Stimulated activated CD4-positive, alpha-beta T cell treated with anti-CD3 and anti-CD28 coated beads, Interleukin-4, amount 100 ng/mL, for 24 hours (primary cell): Measurements from ENCODE around the gene PLXNA4.

Experiments
- DNase-seq: peaks from one replicate; pipeline ENCODE4 v3.0.0-alpha.2; 2020

The PLXNA4 gene

DNA sequence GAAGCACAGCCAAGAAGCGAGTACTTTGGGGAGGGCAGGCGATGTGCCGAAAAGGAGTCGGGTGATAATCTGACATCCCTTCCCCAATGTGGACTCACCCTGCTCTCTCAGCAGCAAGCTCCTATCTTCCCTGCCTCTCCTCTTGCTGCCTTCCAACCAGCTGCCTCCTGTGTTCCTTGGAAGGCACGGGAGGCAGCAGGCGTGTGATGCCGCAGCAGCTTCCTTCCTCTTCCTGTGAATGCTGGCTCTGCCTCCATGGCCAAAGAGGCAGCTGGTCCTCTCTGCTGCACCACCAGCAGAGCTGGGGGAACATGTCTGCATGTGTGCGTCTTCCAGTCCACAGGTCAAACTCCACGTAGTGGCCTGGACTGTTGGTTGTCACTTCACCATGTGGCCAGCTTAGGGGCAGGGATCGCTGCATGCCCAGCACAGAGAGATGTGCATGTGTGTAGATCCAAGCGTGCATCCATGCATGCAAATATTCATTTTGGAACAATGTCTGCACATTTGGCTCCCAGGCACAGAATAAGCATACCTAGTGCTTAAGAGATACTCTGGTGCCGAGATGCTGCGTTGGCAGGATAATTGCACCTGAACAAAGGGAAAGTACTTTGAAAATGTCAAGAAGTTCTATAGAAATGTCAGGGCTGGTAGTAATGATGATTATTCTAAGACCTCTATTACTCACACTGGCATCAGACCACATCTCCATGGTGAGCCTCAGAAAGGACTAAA, 499.8 kb downstream of the PLXNA4 start:
- DNase-seq: no peak

GRCh38 chr7:132075515-132075914, 500.8 kb downstream of the PLXNA4 start:
- no peak for DNase-seq

GRCh38 chr7:132073920-132074589, 502.2 kb downstream of the PLXNA4 start:
- no peak for DNase-seq
